NOMO-1 treated with dmso at 0.1 percent for 144 hours (cell line): ENCODE measurements around the gene CHSY1.

Experiments used
- DNase-seq: peaks from one replicate; lab custom pipeline; 2025; ENCODE audit not compliant: unreplicated experiment; lab: John Stamatoyannopoulos, UW

The CHSY1 gene

GRCh38 chr15:101189409-101190091, 62.3 kb downstream of the CHSY1 start:
- DNase-seq = no peak

- no peak for DNase-seq
Observed at GRCh38 chr15:101188637-101189408, 63.0 kb downstream of the CHSY1 start.

- no peak for DNase-seq
Observed at GRCh38 chr15:101187820-101188636, 63.8 kb downstream of the CHSY1 start.

GRCh38 chr15:101185770-101186169, 66.1 kb downstream of the CHSY1 start:
- no peak for DNase-seq

- DNase-seq = no peak
Observed at GRCh38 chr15:101185336-101185735, 66.5 kb downstream of the CHSY1 start.

- DNase-seq = no peak
Observed at GRCh38 chr15:101184830-101185229, 67.0 kb downstream of the CHSY1 start.

- no peak for DNase-seq
Observed at GRCh38 chr15:101183931-101184305, 67.9 kb downstream of the CHSY1 start.

- no peak for DNase-seq
Observed at GRCh38 chr15:101183226-101183930, 68.5 kb downstream of the CHSY1 start.

- DNase-seq = no peak
Observed at GRCh38 chr15:101182215-101182614, 69.6 kb downstream of the CHSY1 start.

GRCh38 chr15:101181349-101181748, 70.5 kb downstream of the CHSY1 start:
- no peak for DNase-seq

GRCh38 chr15:101180620-101181307, 71.1 kb downstream of the CHSY1 start:
- DNase-seq = no peak

- no peak for DNase-seq
Observed at GRCh38 chr15:101179341-101180153, 72.3 kb downstream of the CHSY1 start.

GRCh38 chr15:101178931-101179330, 72.9 kb downstream of the CHSY1 start:
- no peak for DNase-seq

GRCh38 chr15:101178479-101178878, 73.4 kb downstream of the CHSY1 start:
- no peak for DNase-seq

GRCh38 chr15:101177866-101178265, 74.0 kb downstream of the CHSY1 start:
- no peak for DNase-seq

GRCh38 chr15:101176625-101177024, 75.2 kb downstream of the CHSY1 start:
- no peak for DNase-seq

GRCh38 chr15:101175401-101175800, 76.4 kb downstream of the CHSY1 start:
- DNase-seq = peak; percentile 68

GRCh38 chr15:101174152-101174920, 77.5 kb downstream of the CHSY1 start:
- no peak for DNase-seq
